ENCODE data around the gene PER2. TPM values are rescaled to one million over a fixed set of nuclear protein-coding genes. Genes with fewer than 3 reads are reported as not detected.

Gene PER2
- total RNA-seq, 1 donor from 2014 or later, result 3.7 TPM

- H3K9me3 Mint-ChIP-seq (ENCODE audit: unreplicated experiment), result no peaks in the 10 kb centered on the region
- H3K36me3 Mint-ChIP-seq (ENCODE audit: unreplicated experiment), result no peaks in the 10 kb centered on the region
- H3K27me3 Mint-ChIP-seq (ENCODE audit: unreplicated experiment), result peaks cover 7% of the 10 kb centered on the region
- no peak for DNase-seq (ENCODE audit: extremely low spot score, unreplicated experiment)
- H3K4me3 Mint-ChIP-seq (ENCODE audit: unreplicated experiment), result no peak overlapping the region
- TF ChIP-seq CTCF (IDR thresholded peaks at IDR 0.05), result peak; percentile 14
- H3K4me1 Mint-ChIP-seq (ENCODE audit: unreplicated experiment), result no peaks in the 10 kb centered on the region
- H3K27ac Mint-ChIP-seq (ENCODE audit: unreplicated experiment), result no peak overlapping the region
These were observed 19.8 kb upstream of the PER2 start for GRCh38 chr2:238308177-238308576.

GRCh38 chr2:238306672-238306998, 18.2 kb upstream of the PER2 start:
- TF ChIP-seq CTCF (IDR thresholded peaks at IDR 0.05), result no peak
- Mint-ChIP-seq H3K36me3 (ENCODE audit: unreplicated experiment) (no peaks in the 10 kb centered on the region), H3K27me3 (ENCODE audit: unreplicated experiment) (peaks cover 7% of the 10 kb centered on the region), H3K27ac (ENCODE audit: unreplicated experiment) (no peak overlapping the region), H3K4me3 (ENCODE audit: unreplicated experiment) (no peak overlapping the region), H3K9me3 (ENCODE audit: unreplicated experiment) (no peaks in the 10 kb centered on the region), H3K4me1 (ENCODE audit: unreplicated experiment) (peaks cover 4% of the 10 kb centered on the region)
- DNase-seq (ENCODE audit: extremely low spot score, unreplicated experiment), result no peak

GRCh38 chr2:238305965-238306671, 17.7 kb upstream of the PER2 start:
- Mint-ChIP-seq H3K27ac (ENCODE audit: unreplicated experiment) (no peak overlapping the region), H3K4me3 (ENCODE audit: unreplicated experiment) (no peak overlapping the region), H3K36me3 (ENCODE audit: unreplicated experiment) (no peaks in the 10 kb centered on the region), H3K27me3 (ENCODE audit: unreplicated experiment) (peaks cover 2% of the 10 kb centered on the region), H3K9me3 (ENCODE audit: unreplicated experiment) (no peaks in the 10 kb centered on the region), H3K4me1 (ENCODE audit: unreplicated experiment) (peaks cover 4% of the 10 kb centered on the region)
- no peak for TF ChIP-seq CTCF (IDR thresholded peaks at IDR 0.05)
- DNase-seq (ENCODE audit: extremely low spot score, unreplicated experiment), result no peak

GRCh38 chr2:238305092-238305862, 16.9 kb upstream of the PER2 start:
- Mint-ChIP-seq H3K36me3 (ENCODE audit: unreplicated experiment) (no peaks in the 10 kb centered on the region), H3K27ac (ENCODE audit: unreplicated experiment) (no peak overlapping the region), H3K4me3 (ENCODE audit: unreplicated experiment) (no peak overlapping the region), H3K9me3 (ENCODE audit: unreplicated experiment) (no peaks in the 10 kb centered on the region), H3K27me3 (ENCODE audit: unreplicated experiment) (no peaks in the 10 kb centered on the region), H3K4me1 (ENCODE audit: unreplicated experiment) (peaks cover 4% of the 10 kb centered on the region)
- no peak for DNase-seq (ENCODE audit: extremely low spot score, unreplicated experiment)
- no peak for TF ChIP-seq CTCF (IDR thresholded peaks at IDR 0.05)

GRCh38 chr2:238304116-238304515, 15.7 kb upstream of the PER2 start:
- H3K4me3 Mint-ChIP-seq (ENCODE audit: unreplicated experiment), result no peak overlapping the region
- H3K36me3 Mint-ChIP-seq (ENCODE audit: unreplicated experiment), result no peaks in the 10 kb centered on the region
- no peak for DNase-seq (ENCODE audit: extremely low spot score, unreplicated experiment)
- no peak for TF ChIP-seq CTCF (IDR thresholded peaks at IDR 0.05)
- no peaks in the 10 kb centered on the region for H3K27me3 Mint-ChIP-seq (ENCODE audit: unreplicated experiment)
- H3K4me1 Mint-ChIP-seq (ENCODE audit: unreplicated experiment), result peaks cover 4% of the 10 kb centered on the region
- no peak overlapping the region for H3K27ac Mint-ChIP-seq (ENCODE audit: unreplicated experiment)
- H3K9me3 Mint-ChIP-seq (ENCODE audit: unreplicated experiment), result no peaks in the 10 kb centered on the region
